Activated CD4-positive, alpha-beta T cell treated with anti-CD3 and anti-CD28 coated beads, Interleukin-2, amount 50 U/mL, for 1 hour (primary cell): ENCODE results near the gene MAGOH.

Experiments used
- DNase-seq: peaks from one replicate; pipeline ENCODE4 v3.0.0-alpha.2; 2020

The MAGOH gene

DNA sequence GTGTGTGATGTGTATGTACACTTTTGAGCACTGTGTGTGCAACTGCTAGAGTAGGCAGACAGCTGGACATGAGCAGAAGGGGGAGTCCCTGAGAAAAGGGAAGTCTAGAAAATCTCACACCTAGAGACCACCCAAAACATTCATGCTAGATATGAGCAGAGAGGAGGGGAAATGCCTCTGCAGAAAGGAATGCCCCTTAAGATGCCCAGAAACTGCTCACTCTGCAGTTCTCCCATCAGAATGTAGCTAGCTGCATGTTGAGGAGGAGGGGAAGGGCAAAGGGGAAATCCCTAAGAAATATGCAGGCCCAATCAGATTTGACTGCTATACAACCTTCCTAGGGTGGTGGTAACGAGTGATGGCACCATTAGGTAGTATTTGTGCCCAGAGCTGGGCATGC, 31.8 kb upstream of the MAGOH start:
- no peak for DNase-seq

DNA sequence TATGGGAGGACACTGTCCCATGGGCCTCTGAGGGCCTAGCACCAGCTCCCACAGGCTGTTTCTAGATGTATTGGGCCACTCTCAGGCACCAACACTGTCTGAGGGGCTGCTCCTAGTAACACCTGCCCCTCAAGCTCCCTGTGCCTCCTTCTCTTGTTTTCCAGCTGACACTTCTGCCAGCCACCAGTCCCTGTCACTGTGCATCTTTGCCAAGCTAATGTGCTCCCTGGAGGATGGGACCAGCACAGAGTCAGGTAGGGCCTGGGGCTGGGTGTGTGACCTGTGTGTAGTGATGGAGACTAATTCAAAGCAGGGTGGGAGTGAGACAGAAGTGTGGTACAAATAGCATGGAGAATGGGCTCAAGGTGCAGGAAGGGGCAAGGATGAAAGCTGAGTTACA, 29.4 kb upstream of the MAGOH start:
- DNase-seq: no peak

DNA sequence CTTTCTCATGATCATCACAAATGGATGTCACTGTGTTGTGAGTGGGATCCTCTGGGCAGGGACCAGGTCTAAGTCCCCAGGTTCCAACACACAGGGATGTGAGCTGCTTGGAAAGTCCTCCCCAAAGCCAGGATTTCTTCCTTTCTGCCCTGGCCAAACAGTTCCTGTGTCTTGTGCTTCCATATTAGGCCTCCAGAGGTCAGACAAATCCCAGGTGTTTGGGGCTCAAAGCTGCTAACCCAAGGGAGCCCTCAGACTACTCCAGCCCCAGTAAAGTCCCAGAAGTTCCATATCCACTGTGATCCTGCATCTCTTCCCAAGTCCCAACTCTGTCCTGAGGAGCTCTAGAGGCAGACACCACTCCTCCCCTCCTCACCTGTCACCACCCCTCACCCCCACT, 27.7 kb upstream of the MAGOH start:
- no peak for DNase-seq

DNA sequence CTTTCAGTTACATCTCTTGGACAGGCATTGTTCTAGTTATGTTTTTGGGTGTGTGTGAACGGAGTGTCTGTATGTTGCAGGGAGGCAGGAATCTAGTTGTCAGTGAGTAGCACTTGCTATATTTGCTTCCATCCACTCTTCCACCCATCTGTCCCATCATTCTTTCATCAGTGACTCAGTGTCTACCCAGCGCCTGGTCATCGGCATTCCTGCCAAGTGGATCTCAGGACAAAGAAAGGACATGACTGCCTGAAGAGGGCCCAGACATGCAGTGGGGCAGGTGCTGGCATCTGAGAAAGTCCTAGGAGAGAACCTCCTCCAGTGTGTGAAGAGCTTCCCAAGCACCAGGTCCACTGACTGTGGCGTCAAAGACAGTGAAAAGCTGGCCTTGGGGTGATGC, 27.3 kb upstream of the MAGOH start:
- no peak for DNase-seq

DNA sequence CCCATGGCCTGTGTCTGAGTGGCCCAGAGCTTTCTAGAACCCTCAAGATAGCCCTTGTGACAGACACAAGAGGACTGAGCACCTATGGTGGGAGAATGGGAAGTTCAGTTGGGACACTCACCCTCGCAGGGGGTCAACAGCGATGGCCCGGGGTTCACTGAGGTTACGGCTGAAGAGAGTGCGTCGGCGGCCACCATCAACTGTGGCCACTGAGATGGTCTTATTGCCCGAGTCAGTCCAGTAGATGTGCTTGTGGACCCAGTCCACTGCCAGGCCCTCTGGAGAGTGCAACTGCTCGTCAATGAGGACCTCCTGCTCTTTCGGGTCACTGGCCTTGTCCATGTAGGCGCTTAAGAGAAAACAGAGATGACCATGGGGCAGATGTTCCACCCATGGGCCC, 25.7 kb upstream of the MAGOH start:
- no peak for DNase-seq

DNA sequence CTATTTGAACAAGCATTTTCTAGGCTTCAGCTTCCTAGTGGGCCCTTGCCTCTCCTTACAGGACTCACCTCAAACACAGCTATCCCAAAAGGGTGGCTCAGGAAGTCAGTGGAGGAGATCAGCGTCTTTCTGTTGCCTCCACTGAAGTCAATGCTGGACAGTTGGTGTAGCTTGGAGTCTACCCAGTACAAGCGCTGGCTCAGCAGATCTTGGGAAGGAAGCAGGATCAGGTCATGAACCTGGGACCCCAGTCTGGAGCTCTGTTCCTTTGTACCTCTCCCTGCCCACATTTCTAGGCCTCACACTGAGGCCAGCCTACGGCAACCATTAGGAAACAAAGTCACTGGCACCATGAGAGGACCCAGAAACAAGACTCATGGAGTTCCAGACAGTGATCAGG, 23.7 kb upstream of the MAGOH start:
- DNase-seq: no peak

DNA sequence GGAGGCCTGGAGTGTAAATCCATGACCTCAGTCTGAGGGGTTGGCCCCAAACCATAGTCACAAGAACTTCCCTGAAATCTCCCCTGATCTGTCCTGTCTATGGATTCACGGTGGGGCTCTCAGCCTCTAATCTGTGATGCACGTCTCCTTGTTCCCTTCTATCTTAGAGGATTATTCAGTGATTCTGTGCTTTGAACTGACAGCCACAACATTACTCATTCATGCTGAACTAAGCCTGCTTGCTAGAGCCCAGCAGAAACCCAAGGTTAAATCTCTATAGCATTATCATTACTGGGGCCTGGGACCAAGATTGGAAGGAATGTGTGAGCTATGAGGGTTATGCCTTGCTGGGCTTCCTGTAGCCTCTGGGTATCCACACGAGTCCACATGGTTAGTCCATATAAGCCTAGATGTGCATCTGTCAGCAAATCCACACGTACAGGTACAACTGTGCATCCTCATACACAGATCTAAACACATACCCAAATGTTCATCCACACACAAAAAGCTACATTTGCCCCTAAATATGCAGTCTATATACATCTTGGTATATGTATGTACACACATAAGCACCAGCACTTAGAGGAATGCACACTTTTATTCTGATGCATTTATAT, 22.4 kb upstream of the MAGOH start:
- DNase-seq: no peak

DNA sequence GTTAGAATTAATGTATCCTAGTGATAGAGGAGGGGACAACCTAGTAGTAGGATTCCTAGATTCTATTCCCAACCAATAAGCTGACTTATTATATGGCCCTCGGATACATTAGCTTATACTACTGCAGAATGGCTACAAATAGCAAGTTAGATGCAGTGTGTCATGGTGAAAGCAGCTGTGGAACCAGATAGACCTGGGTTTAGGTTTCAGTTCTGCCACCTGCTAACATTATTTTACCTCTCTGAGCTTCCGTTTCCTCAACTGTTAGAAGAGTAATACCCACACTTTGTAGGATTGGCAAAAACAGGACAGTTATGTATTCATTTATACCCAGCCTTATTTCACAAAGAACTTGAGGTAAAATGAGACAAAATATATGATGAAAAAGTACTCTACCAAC, 21.6 kb upstream of the MAGOH start:
- DNase-seq: no peak

DNA sequence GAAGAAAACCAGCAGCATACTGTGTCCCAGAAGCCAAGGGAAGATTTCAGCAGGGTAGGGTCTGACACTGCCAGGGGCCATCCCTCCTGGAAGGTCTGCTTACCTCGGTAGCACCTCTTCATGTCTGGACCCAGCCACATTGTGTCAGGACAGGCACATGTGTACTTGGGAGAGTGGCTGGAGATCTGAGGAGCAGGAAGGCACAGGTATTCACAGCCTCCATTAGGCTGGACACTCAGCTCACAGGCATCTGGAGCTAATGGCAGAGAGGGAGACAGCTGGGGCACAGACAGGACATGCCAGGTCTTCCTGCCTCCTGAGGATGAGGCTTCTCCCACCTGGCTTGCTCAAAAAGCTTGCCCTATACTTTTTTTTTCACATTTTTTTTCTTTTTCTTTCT, 19.9 kb upstream of the MAGOH start:
- no peak for DNase-seq

DNA sequence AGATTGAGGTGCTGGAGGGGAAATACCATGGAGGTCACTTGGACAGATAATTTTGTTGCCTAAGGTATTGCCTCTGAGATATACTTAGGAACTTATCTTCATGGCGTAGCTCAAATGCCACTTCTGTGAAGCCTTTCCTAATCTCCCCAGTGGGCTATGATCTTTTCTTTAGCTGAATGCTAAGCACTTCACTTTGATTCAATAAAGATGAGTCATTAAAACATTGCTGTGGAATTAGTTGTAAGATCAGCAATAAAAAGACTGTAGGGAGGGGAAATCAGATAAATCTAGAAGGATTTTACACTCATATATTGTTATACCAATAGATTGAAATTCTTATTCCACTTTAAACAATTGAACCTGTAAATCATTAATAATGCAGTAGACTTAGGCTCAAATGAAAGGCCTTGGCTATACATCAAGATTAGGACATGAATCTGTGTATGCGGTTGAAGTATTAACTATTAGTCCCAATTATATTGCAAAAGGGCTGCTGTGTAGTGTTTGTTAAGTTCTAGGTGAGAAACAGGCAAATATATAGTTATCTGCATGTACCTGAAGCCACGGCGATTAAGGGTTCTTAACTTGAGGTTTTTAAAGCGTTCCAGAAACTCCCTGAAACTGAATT, 19.2 kb upstream of the MAGOH start:
- DNase-seq: no peak

DNA sequence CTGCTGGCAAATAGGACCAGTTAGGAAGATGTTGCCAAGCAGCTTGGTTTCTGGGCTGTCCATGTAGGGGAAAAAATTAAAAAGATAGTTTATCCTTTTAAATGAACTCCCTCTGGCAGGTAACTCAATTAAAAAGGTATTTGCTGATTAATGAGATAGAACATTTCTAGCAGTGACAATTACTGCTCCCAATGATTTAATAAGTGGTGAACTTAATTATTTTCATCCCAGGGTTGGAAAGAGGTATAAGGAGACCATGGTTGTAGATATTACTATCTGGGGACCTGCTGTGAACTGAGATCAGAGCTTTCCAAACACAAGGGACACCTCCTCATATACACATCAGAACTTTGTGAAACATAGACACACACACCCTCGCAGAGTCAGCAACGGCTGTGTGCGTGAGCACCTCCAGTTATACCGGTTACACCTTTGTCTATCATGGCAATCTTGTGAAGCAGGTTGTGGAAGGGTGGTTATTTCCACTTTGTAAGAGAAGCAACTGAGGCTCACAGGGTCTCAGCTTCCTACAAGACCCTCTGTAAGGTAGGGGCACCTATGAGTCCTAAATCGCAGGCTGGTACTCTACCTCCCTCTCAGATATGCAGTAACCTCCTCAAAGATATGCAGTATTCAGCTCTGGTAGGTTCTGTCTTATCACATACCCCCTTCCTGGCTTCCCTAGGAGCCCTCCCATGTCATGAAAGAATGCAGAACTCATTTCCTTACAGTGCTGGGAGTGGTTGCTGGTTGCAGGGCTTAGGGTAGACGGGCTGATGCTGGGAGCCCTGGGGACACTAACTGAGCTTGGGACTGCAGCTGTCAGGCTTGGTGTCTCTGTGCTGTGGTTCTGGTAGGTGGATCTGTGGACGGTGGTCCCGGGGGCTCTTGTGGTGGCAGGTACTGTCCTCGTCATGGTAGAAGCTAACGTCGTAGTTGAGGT, 18.5 kb upstream of the MAGOH start:
- DNase-seq: no peak

DNA sequence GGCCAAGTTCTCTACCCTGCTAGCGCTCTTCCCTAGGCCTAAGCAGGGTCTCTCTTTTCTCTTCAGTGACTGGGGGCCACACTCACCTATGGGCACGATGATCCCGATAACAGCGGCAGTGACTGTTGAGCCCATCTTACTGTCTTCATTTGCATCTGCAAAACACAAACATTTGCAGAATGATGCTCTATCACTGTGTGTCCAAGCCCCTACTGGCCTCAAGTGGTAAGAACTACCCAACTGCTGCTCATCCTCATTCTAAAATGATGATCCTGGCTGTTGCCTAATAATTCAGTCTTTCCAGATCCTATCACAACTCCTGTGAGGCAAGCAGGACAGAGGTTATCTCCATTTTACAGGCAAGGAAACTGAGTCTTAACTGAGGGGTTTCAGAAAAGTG, 16.7 kb upstream of the MAGOH start:
- DNase-seq: no peak

DNA sequence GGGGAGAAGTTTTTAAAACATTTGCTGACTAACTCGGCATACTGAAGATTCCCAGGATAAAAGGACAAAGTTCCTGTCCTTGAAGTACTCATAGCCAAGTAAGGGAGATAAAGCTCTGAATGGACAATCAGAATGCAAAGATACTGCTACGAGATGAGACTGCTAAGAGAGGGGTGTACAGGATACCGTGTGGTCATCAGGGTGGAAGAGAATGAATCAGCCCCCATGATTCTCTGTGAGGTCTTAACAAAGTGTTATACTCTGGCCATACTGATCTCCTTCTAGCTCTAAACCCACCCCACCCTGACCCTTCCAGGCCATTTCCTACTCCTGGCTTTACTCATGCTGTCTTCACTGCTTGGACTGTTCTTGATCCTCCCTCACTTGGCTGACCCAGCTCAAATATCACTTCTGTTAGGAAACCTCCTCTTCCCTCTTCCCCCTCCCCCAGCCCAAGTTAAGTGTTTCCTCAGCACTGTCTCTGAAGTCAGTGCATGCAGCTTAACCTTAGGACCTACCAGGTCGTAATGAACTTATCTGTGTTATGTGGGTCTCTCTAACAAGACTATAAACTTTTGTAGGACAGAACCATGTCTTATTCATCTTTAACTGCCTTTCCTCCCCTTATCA, 15.8 kb upstream of the MAGOH start:
- no peak for DNase-seq

DNA sequence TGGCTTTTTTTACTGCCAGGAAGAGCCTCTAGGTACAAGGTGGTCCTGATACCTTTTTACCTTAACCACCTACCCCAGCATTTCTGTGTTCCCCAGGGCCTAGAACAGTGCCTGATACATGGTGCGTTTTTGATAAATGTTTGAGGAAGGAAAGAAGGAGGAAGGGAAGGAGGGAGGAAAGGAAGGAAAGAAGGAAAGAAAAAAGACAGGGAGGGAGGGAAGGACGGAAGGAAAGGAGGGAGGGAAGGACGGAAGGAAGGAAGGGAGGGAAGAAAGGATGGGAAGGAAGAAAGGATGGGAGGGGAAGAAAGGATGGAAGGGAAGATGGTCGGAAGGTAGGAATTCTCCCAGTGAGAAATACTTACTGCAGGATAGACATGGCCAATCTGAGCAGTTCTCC, 12.0 kb upstream of the MAGOH start:
- DNase-seq: no peak

DNA sequence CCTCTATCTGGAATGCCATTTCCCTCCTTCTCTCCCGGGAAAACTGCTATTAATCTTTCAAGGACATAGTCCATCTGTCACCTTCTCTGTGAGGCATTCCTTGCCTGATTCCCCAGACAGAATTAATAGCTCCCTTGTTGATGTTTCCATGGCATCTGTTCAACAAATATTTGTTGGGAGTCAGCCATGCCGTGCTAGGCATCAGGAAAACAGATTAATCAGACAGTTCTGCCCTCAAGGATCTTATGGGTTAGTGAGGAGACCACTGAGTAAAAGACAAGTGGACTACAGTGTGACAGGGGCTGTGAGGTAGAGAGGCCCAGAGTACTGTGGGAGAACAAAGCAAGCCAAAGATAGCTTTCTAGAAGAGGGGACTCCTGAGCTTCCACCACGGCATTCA, 11.4 kb upstream of the MAGOH start:
- DNase-seq: no peak

DNA sequence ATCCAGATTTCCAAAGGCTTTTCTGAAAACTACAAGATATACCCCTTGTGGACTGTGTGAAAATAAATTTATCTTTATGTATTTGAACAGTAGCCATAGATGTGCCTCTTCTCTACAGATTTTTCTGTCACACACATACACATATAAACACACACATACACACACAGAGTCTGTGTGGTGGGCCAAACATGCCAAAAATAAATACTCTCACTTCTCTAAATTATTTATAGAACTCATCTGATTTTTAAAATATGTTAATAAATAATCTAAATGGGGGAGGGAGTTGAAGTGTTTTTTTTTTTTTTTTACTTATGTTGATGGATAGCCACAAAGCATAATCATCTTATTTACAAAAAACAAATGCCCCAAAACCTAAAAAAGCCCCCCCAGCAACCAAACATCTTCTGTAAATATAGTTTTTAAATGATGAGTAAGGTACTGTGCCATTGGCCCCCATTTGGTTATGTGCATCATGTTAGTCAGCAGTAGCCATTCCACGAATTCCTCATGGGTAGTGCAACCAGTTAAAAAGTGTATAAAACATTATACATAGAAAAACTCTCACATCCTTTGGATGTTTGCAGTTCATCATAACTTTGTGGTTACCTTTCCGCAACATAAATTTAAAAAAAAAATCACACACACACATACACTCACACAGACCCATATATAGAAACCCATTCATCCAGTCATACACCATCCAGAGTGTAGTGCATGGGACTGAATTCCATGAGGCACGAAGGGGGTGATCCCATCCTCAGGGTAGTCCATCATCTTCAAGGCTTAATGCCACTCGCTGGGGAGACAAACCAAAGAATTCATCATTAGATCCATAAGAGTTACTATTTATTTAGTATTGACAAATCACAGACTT, 8.2 kb upstream of the MAGOH start:
- no peak for DNase-seq

DNA sequence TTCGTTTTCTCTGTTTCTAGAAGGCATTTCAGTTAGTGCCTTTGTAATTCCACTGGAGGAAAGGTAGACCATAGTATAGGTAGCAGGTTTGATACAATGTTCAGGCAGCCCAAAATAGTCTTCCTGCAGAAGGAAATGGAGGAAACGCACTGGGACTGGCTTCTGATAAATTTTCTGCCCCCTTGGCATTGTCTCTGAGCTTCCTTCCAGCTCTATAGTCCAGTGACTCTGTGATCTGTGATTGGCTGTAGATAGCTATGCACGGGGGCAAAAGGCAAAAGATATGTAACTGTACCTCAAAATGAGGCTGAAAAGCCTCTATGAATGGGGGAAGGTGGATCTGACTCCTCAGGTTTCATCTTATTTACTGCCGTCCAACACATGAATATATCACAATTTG, 5.8 kb upstream of the MAGOH start:
- DNase-seq: no peak

DNA sequence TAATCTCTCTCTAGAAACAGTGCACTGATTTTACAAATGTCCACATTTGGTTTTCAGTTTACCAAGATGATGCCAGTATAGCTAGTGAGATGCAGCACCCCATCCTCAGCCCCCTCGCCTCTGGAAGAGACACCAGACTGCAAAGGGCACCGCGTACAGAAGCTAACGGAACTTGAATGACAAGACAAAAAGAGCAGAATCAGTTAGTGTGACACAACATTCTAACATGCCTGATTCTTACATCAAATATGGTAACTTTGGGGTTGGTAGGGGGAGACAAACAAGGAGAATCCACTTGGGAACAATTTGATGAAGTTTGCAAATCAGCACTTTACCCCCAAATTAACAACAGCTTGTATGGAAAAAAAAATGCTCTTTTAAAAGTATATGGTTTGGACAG, 4.1 kb upstream of the MAGOH start:
- no peak for DNase-seq

DNA sequence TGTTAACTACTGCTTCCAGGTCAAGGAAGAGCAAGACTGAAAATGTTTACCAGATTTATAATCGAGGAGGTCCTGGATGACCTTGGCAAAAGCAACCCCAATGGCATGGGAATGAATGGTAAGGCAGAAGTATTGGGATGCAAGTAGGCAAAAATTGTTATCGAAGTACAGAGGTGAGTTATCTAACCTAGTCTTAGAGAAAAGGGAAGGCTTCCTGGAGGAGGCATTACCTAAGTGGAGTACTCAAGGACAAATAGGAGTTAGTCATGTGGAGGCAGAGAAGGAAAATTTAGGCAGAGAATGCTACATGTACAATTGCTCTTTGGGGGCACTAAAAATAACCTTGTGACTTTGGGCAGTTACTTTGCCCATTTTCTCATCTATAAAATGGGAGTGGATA, 3.5 kb upstream of the MAGOH start:
- DNase-seq: no peak

DNA sequence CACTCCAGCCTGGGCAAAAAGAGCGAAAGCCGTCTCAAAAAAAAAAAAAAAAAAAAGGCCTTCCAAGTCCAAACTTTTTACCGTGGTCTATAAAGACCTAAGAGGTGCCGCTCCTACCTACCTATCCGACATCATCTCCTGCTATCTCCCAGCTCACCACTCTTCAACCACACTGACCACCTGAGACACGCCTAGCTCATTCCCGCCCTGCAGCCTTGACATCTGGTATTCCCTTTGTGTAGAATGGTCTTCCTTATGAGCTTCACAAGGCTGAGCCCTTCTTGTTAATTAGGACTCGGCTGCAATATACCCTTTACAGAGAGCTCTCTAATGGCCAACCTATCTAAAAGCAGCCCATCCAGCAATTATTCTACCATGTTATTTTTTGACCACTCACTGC, 680 bp downstream of the MAGOH start:
- DNase-seq: no peak

DNA sequence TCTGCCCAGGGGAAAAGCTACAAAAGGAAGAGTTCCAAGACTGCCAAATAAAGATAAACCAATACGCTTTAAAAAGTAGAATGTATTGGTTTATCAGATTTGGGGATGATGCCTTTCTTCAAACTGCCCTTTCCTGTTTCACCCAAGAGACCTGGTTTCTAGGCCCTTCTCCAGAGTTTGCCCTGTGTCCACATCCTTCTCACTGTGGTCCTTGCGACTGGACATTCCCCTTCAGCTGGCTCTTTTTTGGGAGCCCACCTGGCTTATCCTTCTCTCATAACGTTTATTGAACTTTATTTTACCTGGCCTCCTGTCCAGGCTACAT, 17.4 kb downstream of the MAGOH start:
- no peak for DNase-seq

DNA sequence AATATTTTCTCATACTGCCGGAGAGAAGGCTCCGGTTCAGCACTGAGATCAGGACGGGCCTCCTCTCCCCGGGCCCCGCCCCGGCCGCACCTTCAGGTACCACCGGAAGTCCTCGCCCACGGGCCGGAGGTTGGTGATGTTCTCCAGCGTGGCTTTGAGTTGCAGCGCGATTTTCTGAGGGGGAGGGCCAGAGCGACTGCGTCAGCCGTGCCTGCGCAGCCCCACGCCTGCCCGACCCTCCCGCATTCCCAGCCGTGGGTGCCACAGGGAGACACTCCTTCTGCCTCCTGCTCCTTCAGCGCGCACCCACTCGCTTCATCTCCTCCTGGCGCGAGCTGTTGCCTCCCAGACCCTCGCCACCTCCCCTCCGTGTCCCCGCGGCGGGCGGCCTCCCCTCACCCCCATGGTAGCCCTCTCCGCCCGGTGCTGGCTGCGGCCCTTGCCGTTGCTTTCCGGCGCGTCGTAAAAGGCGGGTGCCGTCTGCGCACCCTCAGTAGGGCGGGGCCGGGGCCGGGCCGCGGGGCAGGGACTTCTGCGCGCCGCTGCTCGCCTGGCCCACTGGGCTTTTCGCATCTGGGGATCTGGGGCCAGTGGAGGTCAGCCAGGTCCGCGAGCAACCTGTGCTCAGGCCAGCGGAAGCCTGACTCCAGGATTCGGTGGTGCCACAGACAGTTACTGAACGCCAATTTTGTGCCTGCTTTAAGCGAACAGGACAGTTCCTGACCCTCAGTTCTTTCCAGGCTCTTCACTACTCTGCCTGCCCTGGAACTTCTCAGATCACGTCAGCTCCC, 18.0 kb downstream of the MAGOH start, which contains the start of gene CZIB:
Gene CZIB, minus strand, starts transcription at position 464 of the 791 bp plus-strand sequence. Its CDS starts 59 bp downstream, at position 405.
- peak; percentile 91 for DNase-seq
